ENCODE data around the gene STAM2.

GRCh38 chr2:152071092-152071491, 104.5 kb downstream of the STAM2 start:
- TF ChIP-seq, protein P1, sequence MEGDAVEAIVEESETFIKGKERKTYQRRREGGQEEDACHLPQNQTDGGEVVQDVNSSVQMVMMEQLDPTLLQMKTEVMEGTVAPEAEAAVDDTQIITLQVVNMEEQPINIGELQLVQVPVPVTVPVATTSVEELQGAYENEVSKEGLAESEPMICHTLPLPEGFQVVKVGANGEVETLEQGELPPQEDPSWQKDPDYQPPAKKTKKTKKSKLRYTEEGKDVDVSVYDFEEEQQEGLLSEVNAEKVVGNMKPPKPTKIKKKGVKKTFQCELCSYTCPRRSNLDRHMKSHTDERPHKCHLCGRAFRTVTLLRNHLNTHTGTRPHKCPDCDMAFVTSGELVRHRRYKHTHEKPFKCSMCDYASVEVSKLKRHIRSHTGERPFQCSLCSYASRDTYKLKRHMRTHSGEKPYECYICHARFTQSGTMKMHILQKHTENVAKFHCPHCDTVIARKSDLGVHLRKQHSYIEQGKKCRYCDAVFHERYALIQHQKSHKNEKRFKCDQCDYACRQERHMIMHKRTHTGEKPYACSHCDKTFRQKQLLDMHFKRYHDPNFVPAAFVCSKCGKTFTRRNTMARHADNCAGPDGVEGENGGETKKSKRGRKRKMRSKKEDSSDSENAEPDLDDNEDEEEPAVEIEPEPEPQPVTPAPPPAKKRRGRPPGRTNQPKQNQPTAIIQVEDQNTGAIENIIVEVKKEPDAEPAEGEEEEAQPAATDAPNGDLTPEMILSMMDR (IDR thresholded peaks at IDR 0.05), result no peak
- TF ChIP-seq POLR2AphosphoS5 (IDR thresholded peaks at IDR 0.05), result no peak
- no peak for TF ChIP-seq POLR2A (IDR thresholded peaks at IDR 0.05)
- TF ChIP-seq EP300 (IDR thresholded peaks at IDR 0.05), result no peak
